ENCODE measurements around the gene BGLAP.

The BGLAP gene

GRCh38 chr1:156244712-156245111, 2.7 kb downstream of the BGLAP start:
- no peaks in the 10 kb centered on the region; the same call in 1 of the 2 replicates for H3K36me3 ChIP-seq (ENCODE audit: insufficient read depth)
- H4K20me1 ChIP-seq (ENCODE audit: insufficient read depth), result no peaks in the 10 kb centered on the region
- no peak overlapping the region for H3K9ac ChIP-seq
- no peaks in the 10 kb centered on the region for H3K4me1 ChIP-seq (ENCODE audit: low read depth, poor library complexity, severe bottlenecking)
- H3K79me2 ChIP-seq (ENCODE audit: insufficient read depth, low read depth), result no peaks in the 10 kb centered on the region
- no peaks in the 10 kb centered on the region for H3K27me3 ChIP-seq (ENCODE audit: insufficient read depth, low read depth)
- no peak for TF ChIP-seq CTCF (conservative IDR thresholded peaks at IDR 0.05; ENCODE audit: low read depth, low read length)
- H3K4me3 ChIP-seq (IDR thresholded peaks at IDR 0.05; ENCODE audit: insufficient read depth, low read depth, low read length), result no peak overlapping the region
- no peak overlapping the region; the same call in 1 of the 2 replicates for H3K27ac ChIP-seq
- no peak overlapping the region for H3K4me2 ChIP-seq
- no peak overlapping the region for H2AFZ ChIP-seq (ENCODE audit: low read depth)

GRCh38 chr1:156245451-156246232, 3.7 kb downstream of the BGLAP start:
- Histone ChIP-seq H3K36me3 (ENCODE audit: insufficient read depth) (no peaks in the 10 kb centered on the region; the same call in 1 of the 2 replicates), H3K79me2 (ENCODE audit: insufficient read depth, low read depth) (no peaks in the 10 kb centered on the region), H3K4me1 (ENCODE audit: low read depth, poor library complexity, severe bottlenecking) (no peaks in the 10 kb centered on the region), H2AFZ (ENCODE audit: low read depth) (no peak overlapping the region), H3K27ac (no peak overlapping the region), H3K27me3 (ENCODE audit: insufficient read depth, low read depth) (no peaks in the 10 kb centered on the region), H3K9ac (no peak overlapping the region), H3K4me2 (no peak overlapping the region), H3K4me3 (IDR thresholded peaks at IDR 0.05; ENCODE audit: insufficient read depth, low read depth, low read length) (no peak overlapping the region), H4K20me1 (ENCODE audit: insufficient read depth) (no peaks in the 10 kb centered on the region)
- TF ChIP-seq CTCF (conservative IDR thresholded peaks at IDR 0.05; ENCODE audit: low read depth, low read length), result no peak

- Histone ChIP-seq H3K4me1 (ENCODE audit: low read depth, poor library complexity, severe bottlenecking) (no peaks in the 10 kb centered on the region), H3K4me2 (no peak overlapping the region), H3K27me3 (ENCODE audit: insufficient read depth, low read depth) (no peaks in the 10 kb centered on the region), H4K20me1 (ENCODE audit: insufficient read depth) (no peaks in the 10 kb centered on the region), H3K4me3 (IDR thresholded peaks at IDR 0.05; ENCODE audit: insufficient read depth, low read depth, low read length) (no peak overlapping the region), H2AFZ (ENCODE audit: low read depth) (no peak overlapping the region), H3K36me3 (ENCODE audit: insufficient read depth) (peaks cover under 1% of the 10 kb centered on the region; the same call in 1 of the 2 replicates), H3K9ac (no peak overlapping the region), H3K79me2 (ENCODE audit: insufficient read depth, low read depth) (no peaks in the 10 kb centered on the region), H3K27ac (no peak overlapping the region)
- TF ChIP-seq CTCF (conservative IDR thresholded peaks at IDR 0.05; ENCODE audit: low read depth, low read length), result no peak
These were observed 4.3 kb downstream of the BGLAP start for GRCh38 chr1:156246241-156246780.

GRCh38 chr1:156246781-156247459, 4.9 kb downstream of the BGLAP start:
- H3K27me3 ChIP-seq (ENCODE audit: insufficient read depth, low read depth), result no peaks in the 10 kb centered on the region
- H3K4me3 ChIP-seq (IDR thresholded peaks at IDR 0.05; ENCODE audit: insufficient read depth, low read depth, low read length), result no peak overlapping the region
- no peak for TF ChIP-seq CTCF (conservative IDR thresholded peaks at IDR 0.05; ENCODE audit: low read depth, low read length)
- H3K36me3 ChIP-seq (ENCODE audit: insufficient read depth), result peaks cover 6% of the 10 kb centered on the region; the same call in 1 of the 2 replicates
- H3K4me2 ChIP-seq, result no peak overlapping the region
- H3K79me2 ChIP-seq (ENCODE audit: insufficient read depth, low read depth), result no peaks in the 10 kb centered on the region
- no peaks in the 10 kb centered on the region for H4K20me1 ChIP-seq (ENCODE audit: insufficient read depth)
- no peak overlapping the region for H3K9ac ChIP-seq
- H3K4me1 ChIP-seq (ENCODE audit: low read depth, poor library complexity, severe bottlenecking), result peaks cover 3% of the 10 kb centered on the region
- H2AFZ ChIP-seq (ENCODE audit: low read depth), result no peak overlapping the region
- H3K27ac ChIP-seq, result no peak overlapping the region
